Measurements from ENCODE around the gene ENPP7.

Gene ENPP7

GRCh38 chr17:79789943-79790804 is 59.4 kb downstream of the ENPP7 start:
- peak; percentile 96 for DNase-seq (ENCODE audit: insufficient read length, low spot score)
- FAIRE-seq, result no peak
- TF ChIP-seq CTCF (IDR thresholded peaks at IDR 0.05; ENCODE audit: insufficient read depth, missing control alignments), result peak; percentile 87

- FAIRE-seq (no peak), DNase-seq (ENCODE audit: insufficient read length, low spot score) (no peak)
- TF ChIP-seq CTCF (IDR thresholded peaks at IDR 0.05; ENCODE audit: insufficient read depth, missing control alignments), result no peak
Observed at GRCh38 chr17:79790805-79791734, 60.3 kb downstream of the ENPP7 start.

GRCh38 chr17:79791735-79792161 is 61.0 kb downstream of the ENPP7 start:
- DNase-seq (ENCODE audit: insufficient read length, low spot score) (no peak), FAIRE-seq (no peak)
- no peak for TF ChIP-seq CTCF (IDR thresholded peaks at IDR 0.05; ENCODE audit: insufficient read depth, missing control alignments)
